ENCODE results near the gene FCER2.

Gene FCER2

GRCh38 chr19:7679771-7680605 is 21.9 kb downstream of the FCER2 start:
- DNase-seq: no peak
- Histone ChIP-seq H3K4me3 (ENCODE audit: insufficient read depth, low read depth, low read length, poor library complexity, severe bottlenecking) (peak overlapping the region; percentile 99), H3K36me3 (ENCODE audit: control insufficient read depth, insufficient read depth, low read length) (peaks cover 7% of the 10 kb centered on the region), H3K4me1 (ENCODE audit: control insufficient read depth, insufficient read depth, low read length, poor library complexity, severe bottlenecking) (peaks cover 37% of the 10 kb centered on the region), H3K9me3 (ENCODE audit: control insufficient read depth, low read length) (no peaks in the 10 kb centered on the region), H3K27ac (ENCODE audit: insufficient read depth, low read length, poor library complexity, severe bottlenecking) (no peak overlapping the region), H3K27me3 (replicated peaks; ENCODE audit: control insufficient read depth, insufficient read depth, low read length, poor library complexity, severe bottlenecking) (no peaks in the 10 kb centered on the region)

- peak; percentile 50 to 60 (median 51) for DNase-seq
- peaks cover 7% of the 10 kb centered on the region for H3K36me3 ChIP-seq (ENCODE audit: control insufficient read depth, insufficient read depth, low read length)
- H3K9me3 ChIP-seq (ENCODE audit: control insufficient read depth, low read length): no peaks in the 10 kb centered on the region
- H3K27me3 ChIP-seq (replicated peaks; ENCODE audit: control insufficient read depth, insufficient read depth, low read length, poor library complexity, severe bottlenecking): no peaks in the 10 kb centered on the region
- no peak overlapping the region for H3K4me3 ChIP-seq (ENCODE audit: insufficient read depth, low read depth, low read length, poor library complexity, severe bottlenecking)
- H3K27ac ChIP-seq (ENCODE audit: insufficient read depth, low read length, poor library complexity, severe bottlenecking): no peak overlapping the region
- peaks cover 37% of the 10 kb centered on the region for H3K4me1 ChIP-seq (ENCODE audit: control insufficient read depth, insufficient read depth, low read length, poor library complexity, severe bottlenecking)
Observed at GRCh38 chr19:7678971-7679751, 22.8 kb downstream of the FCER2 start.

- H3K36me3 ChIP-seq (ENCODE audit: control insufficient read depth, insufficient read depth, low read length): peaks cover 4% of the 10 kb centered on the region
- H3K27ac ChIP-seq (ENCODE audit: insufficient read depth, low read length, poor library complexity, severe bottlenecking): no peak overlapping the region
- peaks cover 37% of the 10 kb centered on the region for H3K4me1 ChIP-seq (ENCODE audit: control insufficient read depth, insufficient read depth, low read length, poor library complexity, severe bottlenecking)
- no peak overlapping the region for H3K4me3 ChIP-seq (ENCODE audit: insufficient read depth, low read depth, low read length, poor library complexity, severe bottlenecking)
- no peaks in the 10 kb centered on the region for H3K27me3 ChIP-seq (replicated peaks; ENCODE audit: control insufficient read depth, insufficient read depth, low read length, poor library complexity, severe bottlenecking)
- H3K9me3 ChIP-seq (ENCODE audit: control insufficient read depth, low read length): no peaks in the 10 kb centered on the region
- DNase-seq: no peak
Observed at GRCh38 chr19:7677669-7678311, 24.1 kb downstream of the FCER2 start.

- no peaks in the 10 kb centered on the region for H3K36me3 ChIP-seq (ENCODE audit: control insufficient read depth, insufficient read depth, low read length)
- H3K4me3 ChIP-seq (ENCODE audit: insufficient read depth, low read depth, low read length, poor library complexity, severe bottlenecking): no peak within 1 kb of the TSS
- no peak within 1 kb of the TSS for H3K27ac ChIP-seq (ENCODE audit: insufficient read depth, low read length, poor library complexity, severe bottlenecking)
- no peaks in the 10 kb centered on the region for H3K27me3 ChIP-seq (replicated peaks; ENCODE audit: control insufficient read depth, insufficient read depth, low read length, poor library complexity, severe bottlenecking)
- no peaks in the 10 kb centered on the region for H3K9me3 ChIP-seq (ENCODE audit: control insufficient read depth, low read length)
- no peak for DNase-seq
- H3K4me1 ChIP-seq (ENCODE audit: control insufficient read depth, insufficient read depth, low read length, poor library complexity, severe bottlenecking): peaks cover 34% of the 10 kb centered on the region
Observed at GRCh38 chr19:7676854-7677253, 25.1 kb downstream of the FCER2 start, which contains the start of gene MCEMP1. Gene MCEMP1 (plus strand): TSS chr19:7677090. CDS start chr19:7677121, 31 bp downstream.

- Histone ChIP-seq H3K4me1 (ENCODE audit: control insufficient read depth, insufficient read depth, low read length, poor library complexity, severe bottlenecking) (peaks cover 29% of the 10 kb centered on the region), H3K27me3 (replicated peaks; ENCODE audit: control insufficient read depth, insufficient read depth, low read length, poor library complexity, severe bottlenecking) (no peaks in the 10 kb centered on the region)
Observed at GRCh38 chr19:7676376-7676775, 25.6 kb downstream of the FCER2 start.

GRCh38 chr19:7674010-7675005 is 27.6 kb downstream of the FCER2 start:
- Histone ChIP-seq H3K27ac (ENCODE audit: insufficient read depth, low read length, poor library complexity, severe bottlenecking) (no peak overlapping the region), H3K4me1 (ENCODE audit: control insufficient read depth, insufficient read depth, low read length, poor library complexity, severe bottlenecking) (peaks cover 18% of the 10 kb centered on the region), H3K27me3 (replicated peaks; ENCODE audit: control insufficient read depth, insufficient read depth, low read length, poor library complexity, severe bottlenecking) (peaks cover 3% of the 10 kb centered on the region), H3K9me3 (ENCODE audit: control insufficient read depth, low read length) (no peaks in the 10 kb centered on the region), H3K4me3 (ENCODE audit: insufficient read depth, low read depth, low read length, poor library complexity, severe bottlenecking) (no peak overlapping the region), H3K36me3 (ENCODE audit: control insufficient read depth, insufficient read depth, low read length) (no peaks in the 10 kb centered on the region)
- DNase-seq: no peak

More at GRCh38 chr19:7676376-7676775, 25.6 kb downstream of the FCER2 start:
- no peak overlapping the region for H3K4me3 ChIP-seq (ENCODE audit: insufficient read depth, low read depth, low read length, poor library complexity, severe bottlenecking)
- no peak overlapping the region for H3K27ac ChIP-seq (ENCODE audit: insufficient read depth, low read length, poor library complexity, severe bottlenecking)
- H3K36me3 ChIP-seq (ENCODE audit: control insufficient read depth, insufficient read depth, low read length): no peaks in the 10 kb centered on the region
- DNase-seq: no peak
- H3K9me3 ChIP-seq (ENCODE audit: control insufficient read depth, low read length): no peaks in the 10 kb centered on the region

GRCh38 chr19:7672522-7672921 is 29.4 kb downstream of the FCER2 start:
- Histone ChIP-seq H3K27ac (ENCODE audit: insufficient read depth, low read length, poor library complexity, severe bottlenecking) (no peak overlapping the region), H3K27me3 (replicated peaks; ENCODE audit: control insufficient read depth, insufficient read depth, low read length, poor library complexity, severe bottlenecking) (peaks cover 3% of the 10 kb centered on the region), H3K9me3 (ENCODE audit: control insufficient read depth, low read length) (no peaks in the 10 kb centered on the region), H3K4me1 (ENCODE audit: control insufficient read depth, insufficient read depth, low read length, poor library complexity, severe bottlenecking) (peaks cover 13% of the 10 kb centered on the region), H3K4me3 (ENCODE audit: insufficient read depth, low read depth, low read length, poor library complexity, severe bottlenecking) (no peak overlapping the region), H3K36me3 (ENCODE audit: control insufficient read depth, insufficient read depth, low read length) (no peaks in the 10 kb centered on the region)
- no peak for DNase-seq

- Histone ChIP-seq H3K9me3 (ENCODE audit: control insufficient read depth, low read length) (no peaks in the 10 kb centered on the region), H3K27me3 (replicated peaks; ENCODE audit: control insufficient read depth, insufficient read depth, low read length, poor library complexity, severe bottlenecking) (peaks cover 3% of the 10 kb centered on the region), H3K4me3 (ENCODE audit: insufficient read depth, low read depth, low read length, poor library complexity, severe bottlenecking) (no peak overlapping the region), H3K4me1 (ENCODE audit: control insufficient read depth, insufficient read depth, low read length, poor library complexity, severe bottlenecking) (peaks cover 4% of the 10 kb centered on the region), H3K36me3 (ENCODE audit: control insufficient read depth, insufficient read depth, low read length) (no peaks in the 10 kb centered on the region), H3K27ac (ENCODE audit: insufficient read depth, low read length, poor library complexity, severe bottlenecking) (no peak overlapping the region)
- no peak for DNase-seq
Observed at GRCh38 chr19:7670790-7671189, 31.1 kb downstream of the FCER2 start.

GRCh38 chr19:7670150-7670783 is 31.7 kb downstream of the FCER2 start:
- peaks cover 3% of the 10 kb centered on the region for H3K27me3 ChIP-seq (replicated peaks; ENCODE audit: control insufficient read depth, insufficient read depth, low read length, poor library complexity, severe bottlenecking)

More at GRCh38 chr19:7670150-7670783, 31.7 kb downstream of the FCER2 start:
- no peak for DNase-seq
- Histone ChIP-seq H3K4me3 (ENCODE audit: insufficient read depth, low read depth, low read length, poor library complexity, severe bottlenecking) (no peak overlapping the region), H3K36me3 (ENCODE audit: control insufficient read depth, insufficient read depth, low read length) (no peaks in the 10 kb centered on the region), H3K4me1 (ENCODE audit: control insufficient read depth, insufficient read depth, low read length, poor library complexity, severe bottlenecking) (peaks cover 4% of the 10 kb centered on the region), H3K27ac (ENCODE audit: insufficient read depth, low read length, poor library complexity, severe bottlenecking) (no peak overlapping the region), H3K9me3 (ENCODE audit: control insufficient read depth, low read length) (no peaks in the 10 kb centered on the region)
